ENCODE results near the gene ARID1A.
"Not testable (repeated sequence)": the region's sequence is repeated elsewhere in the genome, so short reads cannot be mapped to it uniquely, and the experiment has no call there.

ARID1A gene

DNA sequence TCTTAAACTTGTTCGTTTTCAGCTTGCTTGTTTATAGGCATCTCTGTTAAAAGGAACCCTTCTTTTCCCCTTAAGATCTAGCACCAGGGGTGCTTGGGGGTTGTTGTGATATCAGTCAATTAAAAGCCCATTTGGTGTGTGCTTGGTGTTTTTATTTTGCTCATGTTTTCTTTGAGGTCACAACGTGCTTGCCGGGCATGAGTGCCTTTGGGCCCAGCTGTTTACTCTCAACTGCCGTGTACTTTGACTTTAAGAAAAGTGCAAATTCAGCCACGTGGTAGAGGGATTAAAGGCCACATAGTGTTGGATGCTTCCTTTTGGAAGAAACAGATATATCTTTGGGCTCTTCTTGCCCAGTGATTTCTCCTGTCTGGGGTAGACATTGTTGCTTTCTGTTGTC, 10.5 kb downstream of the ARID1A start:
- Mint-ChIP-seq H3K4me1 (ENCODE audit: low read depth) (peaks cover 38% of the 10 kb centered on the region), H3K4me3 (peak overlapping the region; percentile 56), H3K36me3 (peaks cover 10% of the 10 kb centered on the region), H3K27me3 (no peaks in the 10 kb centered on the region), H3K9me3 (ENCODE audit: low read depth) (no peaks in the 10 kb centered on the region), H3K27ac (peak overlapping the region; percentile 74)

DNA sequence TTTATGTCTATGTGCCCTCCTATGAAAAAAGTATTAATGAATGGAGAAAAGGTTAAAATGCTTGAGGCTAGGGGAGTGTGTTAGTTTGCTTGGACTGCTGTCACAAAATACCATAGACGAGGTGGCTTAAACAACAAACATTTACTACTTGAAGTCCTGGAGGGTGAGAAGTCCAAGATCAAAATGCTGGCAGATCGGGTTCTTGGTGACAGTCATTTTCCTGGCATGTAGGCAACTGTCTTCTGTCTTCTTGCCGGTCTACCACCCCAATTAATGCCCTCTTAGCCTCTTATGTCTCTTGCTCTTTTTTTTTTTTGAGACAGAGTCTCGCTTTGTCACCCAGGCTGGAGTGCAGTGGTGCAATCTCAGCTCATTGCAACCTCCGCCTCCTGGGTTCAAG, 15.0 kb downstream of the ARID1A start:
- H3K36me3 Mint-ChIP-seq, result peaks cover 14% of the 10 kb centered on the region
- no peaks in the 10 kb centered on the region for H3K9me3 Mint-ChIP-seq (ENCODE audit: low read depth)
- H3K27me3 Mint-ChIP-seq, result no peaks in the 10 kb centered on the region
- H3K4me3 Mint-ChIP-seq, result no peak overlapping the region
- peaks cover 75% of the 10 kb centered on the region for H3K4me1 Mint-ChIP-seq (ENCODE audit: low read depth)
- H3K27ac Mint-ChIP-seq, result no peak overlapping the region

DNA sequence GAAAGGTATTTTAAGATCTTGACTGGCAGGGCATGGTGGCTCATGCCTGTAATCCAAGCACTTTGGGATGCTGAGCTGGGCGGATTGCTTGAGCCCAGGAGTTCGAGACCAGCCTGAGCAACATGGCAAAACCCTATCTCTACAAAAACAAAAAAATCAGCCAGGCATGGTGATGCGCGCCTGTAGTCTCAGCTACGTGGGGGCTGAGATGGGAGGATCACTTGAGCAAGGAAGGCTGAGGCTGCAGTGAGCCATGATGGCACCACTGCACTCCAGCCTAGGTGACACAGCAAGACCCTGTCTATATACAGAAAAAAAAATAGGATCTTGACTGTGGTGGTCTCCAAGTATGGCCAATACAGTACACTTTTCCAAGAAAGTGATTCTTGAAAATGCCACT, 16.0 kb downstream of the ARID1A start:
- Mint-ChIP-seq H3K36me3 (peaks cover 15% of the 10 kb centered on the region), H3K27me3 (no peaks in the 10 kb centered on the region), H3K27ac (no peak overlapping the region), H3K9me3 (ENCODE audit: low read depth) (no peaks in the 10 kb centered on the region), H3K4me3 (no peak overlapping the region), H3K4me1 (ENCODE audit: low read depth) (peaks cover 73% of the 10 kb centered on the region)

DNA sequence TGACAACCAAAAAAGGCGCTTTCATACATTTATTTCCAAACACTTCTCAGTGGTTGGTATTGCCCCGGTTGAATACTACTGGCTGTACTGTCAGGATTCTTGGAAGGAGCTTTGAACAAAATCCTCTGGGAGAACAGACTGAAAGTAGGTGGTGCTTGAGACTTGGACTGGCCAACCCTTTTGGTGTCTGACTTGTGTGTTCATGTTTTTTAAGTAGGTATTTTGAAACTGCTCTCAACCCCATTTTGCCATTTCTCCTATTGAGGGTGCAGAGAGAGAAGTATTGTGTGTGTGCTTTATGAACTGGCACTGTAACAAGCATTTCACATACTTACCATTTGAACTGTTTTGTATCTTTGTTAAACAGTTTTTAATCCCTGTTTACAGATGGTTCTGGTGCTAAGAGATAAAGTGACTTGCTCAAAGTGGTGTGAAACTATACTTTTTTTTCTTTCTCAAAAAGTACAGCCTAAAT, 21.2 kb downstream of the ARID1A start:
- Mint-ChIP-seq H3K9me3 (ENCODE audit: low read depth) (no peaks in the 10 kb centered on the region), H3K27me3 (no peaks in the 10 kb centered on the region), H3K36me3 (peaks cover 15% of the 10 kb centered on the region), H3K4me3 (peak overlapping the region; percentile 30), H3K27ac (peak overlapping the region; percentile 75), H3K4me1 (ENCODE audit: low read depth) (peaks cover 90% of the 10 kb centered on the region)

DNA sequence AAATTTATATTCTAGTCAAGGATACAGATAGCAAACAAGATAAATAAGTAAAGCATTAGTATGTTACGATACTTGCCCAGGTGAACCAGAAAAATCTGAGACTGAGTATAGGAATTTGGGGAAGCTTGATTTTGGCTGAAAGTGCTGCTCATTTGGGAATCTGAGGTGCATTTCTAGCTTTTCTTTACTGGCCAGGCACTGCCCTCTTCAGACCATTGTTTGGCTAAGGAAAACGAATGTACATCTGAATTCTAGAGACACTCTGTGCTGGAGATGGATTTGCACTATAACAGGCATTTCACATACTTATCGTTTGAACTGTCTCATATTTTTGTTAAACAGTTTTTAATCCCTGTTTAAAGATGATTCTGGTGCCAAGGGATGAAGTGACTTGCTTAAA, 23.4 kb downstream of the ARID1A start:
- Mint-ChIP-seq H3K9me3 (ENCODE audit: low read depth) (no peaks in the 10 kb centered on the region), H3K36me3 (peaks cover 12% of the 10 kb centered on the region), H3K4me3 (no peak overlapping the region), H3K27ac (peak overlapping the region; percentile 50), H3K4me1 (ENCODE audit: low read depth) (peaks cover 90% of the 10 kb centered on the region), H3K27me3 (no peaks in the 10 kb centered on the region)

DNA sequence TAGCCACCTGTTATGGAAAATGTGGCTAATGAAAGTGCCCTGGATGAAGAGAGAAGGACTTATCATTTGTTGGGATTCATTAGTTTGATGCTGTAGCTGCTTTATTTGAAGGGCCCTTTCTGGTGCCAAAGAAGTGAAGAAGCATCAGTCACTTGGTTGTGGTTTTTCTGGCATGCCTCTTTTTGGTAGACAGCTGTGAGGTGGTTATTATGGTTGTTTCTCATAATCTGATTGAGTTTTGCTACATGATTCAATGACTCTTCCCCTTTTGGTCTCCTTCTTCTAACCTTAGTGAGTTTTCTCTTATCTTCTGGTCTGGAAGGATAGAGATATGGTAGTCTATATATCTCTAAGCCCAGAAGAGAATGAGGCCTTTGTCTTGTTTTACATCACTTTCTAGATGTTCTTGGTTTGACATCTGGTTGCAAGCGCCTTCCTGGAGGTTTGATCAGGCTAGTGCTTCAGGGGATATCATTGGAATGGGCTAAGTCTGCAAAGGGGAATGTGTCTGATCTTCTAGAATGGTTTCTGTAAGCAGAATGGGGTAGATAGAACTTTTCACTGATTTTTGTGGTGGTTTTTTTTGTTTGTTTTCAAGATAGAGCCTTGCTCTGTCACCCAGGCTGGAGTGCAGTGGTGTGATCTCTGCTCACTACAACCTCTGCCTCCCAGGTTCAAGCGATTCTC, 26.0 kb downstream of the ARID1A start:
- Mint-ChIP-seq H3K4me3 (peak overlapping the region; percentile 80), H3K4me1 (ENCODE audit: low read depth) (peaks cover 92% of the 10 kb centered on the region), H3K9me3 (ENCODE audit: low read depth) (no peaks in the 10 kb centered on the region), H3K27me3 (no peaks in the 10 kb centered on the region), H3K36me3 (peaks cover 5% of the 10 kb centered on the region), H3K27ac (peak overlapping the region; percentile 93)

DNA sequence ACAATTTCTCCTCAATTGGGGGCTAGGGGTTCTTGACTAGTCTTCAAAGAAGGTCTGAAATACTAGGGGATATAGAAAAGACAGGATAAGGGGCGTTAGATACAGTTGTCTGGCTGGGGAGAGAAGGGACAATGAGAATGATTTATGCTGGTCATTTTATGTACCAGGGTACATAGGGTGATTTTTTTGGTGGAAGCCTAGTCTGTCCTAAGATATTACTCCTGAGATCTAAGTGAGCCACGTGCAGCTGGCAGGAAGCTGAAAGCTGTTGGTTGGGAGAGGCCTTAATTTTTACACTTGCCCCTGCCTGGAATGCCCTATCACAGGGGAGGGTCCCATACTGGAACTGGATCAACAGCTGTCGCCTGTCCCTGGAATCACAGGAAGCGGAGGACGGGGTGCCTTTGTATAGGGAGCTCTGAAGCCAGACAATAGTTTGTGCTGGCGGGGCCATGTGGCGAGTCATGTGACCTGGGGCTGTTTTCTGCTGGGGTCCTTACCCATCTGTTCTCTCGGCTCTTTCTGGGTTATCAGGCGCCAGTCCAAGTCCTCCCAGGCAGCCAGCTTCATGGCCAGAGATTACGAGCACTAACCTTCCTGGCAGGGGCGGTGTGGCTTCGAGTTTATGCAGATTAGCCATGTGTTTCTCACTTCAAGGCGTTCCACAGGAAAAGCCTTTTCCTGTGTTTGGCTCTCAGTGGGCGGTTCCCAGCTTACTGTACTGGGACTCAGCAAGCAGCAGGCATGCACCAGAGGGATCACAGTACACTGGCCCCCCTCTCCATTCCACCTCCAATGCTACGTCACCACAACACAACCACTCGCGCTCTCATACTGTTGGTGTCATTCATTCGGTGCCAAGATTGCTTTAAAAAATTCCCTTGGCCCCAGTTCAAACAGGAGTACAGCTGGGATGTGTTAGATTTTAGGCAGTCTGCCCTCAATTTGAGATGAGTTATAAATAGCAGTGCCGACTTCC, 27.5 kb downstream of the ARID1A start:
- Mint-ChIP-seq H3K27me3 (no peaks in the 10 kb centered on the region), H3K27ac (peak overlapping the region; percentile 84), H3K4me3 (peak overlapping the region; percentile 80), H3K36me3 (peaks cover 5% of the 10 kb centered on the region), H3K4me1 (ENCODE audit: low read depth) (peaks cover 91% of the 10 kb centered on the region), H3K9me3 (ENCODE audit: low read depth) (no peaks in the 10 kb centered on the region)

DNA sequence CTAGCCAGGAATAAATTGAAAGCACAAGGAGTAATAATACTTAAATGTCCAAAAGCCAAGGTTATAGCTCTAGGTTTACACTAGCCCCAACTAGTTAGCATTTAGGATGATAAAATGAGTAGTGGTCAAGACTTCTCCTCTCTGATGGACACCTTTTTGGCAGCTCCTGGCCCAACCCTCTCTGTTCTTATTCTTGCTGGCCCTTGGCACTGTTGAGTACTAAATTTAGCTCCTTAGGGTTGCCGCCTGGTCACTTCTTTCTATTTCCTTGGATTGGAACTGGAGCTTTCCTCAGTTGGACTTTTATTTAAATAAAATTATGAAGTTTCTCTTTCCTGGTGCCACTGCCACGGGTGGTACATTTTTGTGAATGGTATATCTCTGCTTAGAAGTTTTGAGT, 28.3 kb downstream of the ARID1A start:
- H3K27ac Mint-ChIP-seq, result peak overlapping the region; percentile 58
- no peaks in the 10 kb centered on the region for H3K27me3 Mint-ChIP-seq
- H3K4me1 Mint-ChIP-seq (ENCODE audit: low read depth), result peaks cover 91% of the 10 kb centered on the region
- H3K36me3 Mint-ChIP-seq, result peaks cover 5% of the 10 kb centered on the region
- H3K4me3 Mint-ChIP-seq, result peak overlapping the region; percentile 56
- H3K9me3 Mint-ChIP-seq (ENCODE audit: low read depth), result no peaks in the 10 kb centered on the region

DNA sequence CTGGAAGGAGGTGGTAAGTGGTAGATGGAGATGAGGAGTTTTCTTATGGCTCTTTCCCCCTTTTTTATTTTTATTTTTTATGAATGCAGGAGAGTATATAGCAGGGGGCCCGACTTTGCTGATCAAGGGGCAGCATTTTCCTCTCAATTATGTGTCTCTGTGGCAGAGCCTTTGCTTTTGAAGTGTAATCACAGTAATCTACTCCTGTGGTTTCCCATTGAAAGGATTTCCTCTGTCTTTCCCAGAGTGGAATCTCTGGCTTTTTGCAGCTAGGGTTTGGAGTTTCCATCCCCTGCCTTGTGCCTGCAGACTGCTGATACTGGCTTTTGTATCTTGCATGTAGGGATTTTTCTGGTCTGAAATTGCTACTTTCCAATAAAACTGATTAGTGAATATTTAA, 29.1 kb downstream of the ARID1A start:
- Mint-ChIP-seq H3K36me3 (peaks cover 6% of the 10 kb centered on the region), H3K9me3 (ENCODE audit: low read depth) (no peaks in the 10 kb centered on the region), H3K27ac (peak overlapping the region; percentile 58), H3K27me3 (no peaks in the 10 kb centered on the region), H3K4me3 (peak overlapping the region; percentile 56), H3K4me1 (ENCODE audit: low read depth) (peaks cover 95% of the 10 kb centered on the region)

DNA sequence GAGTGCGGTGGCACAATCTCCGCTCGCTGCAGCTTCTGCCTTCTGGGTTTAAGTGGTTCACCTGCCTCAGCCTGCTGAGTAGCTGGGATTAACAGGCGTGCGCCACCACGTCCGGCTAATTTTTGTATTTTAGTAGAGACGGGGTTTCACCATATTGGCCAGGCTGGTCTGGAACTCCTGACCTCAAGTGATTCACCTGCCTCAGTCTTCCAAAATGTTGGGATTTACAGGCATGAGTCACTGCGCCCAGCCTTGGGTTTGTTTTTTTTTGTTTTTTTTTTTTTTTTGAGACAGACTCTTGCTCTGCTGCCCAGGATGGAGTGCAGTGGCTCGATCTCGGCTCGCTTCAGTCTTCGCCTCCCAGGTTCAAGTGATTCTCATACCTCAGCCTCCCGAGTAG, 30.1 kb downstream of the ARID1A start:
- not testable (repeated sequence) for H3K36me3 Mint-ChIP-seq; H3K4me3 Mint-ChIP-seq; H3K9me3 Mint-ChIP-seq (ENCODE audit: low read depth); H3K27me3 Mint-ChIP-seq
- peaks cover 93% of the 10 kb centered on the region for H3K4me1 Mint-ChIP-seq (ENCODE audit: low read depth)
- H3K27ac Mint-ChIP-seq, result peak overlapping the region; percentile 62

DNA sequence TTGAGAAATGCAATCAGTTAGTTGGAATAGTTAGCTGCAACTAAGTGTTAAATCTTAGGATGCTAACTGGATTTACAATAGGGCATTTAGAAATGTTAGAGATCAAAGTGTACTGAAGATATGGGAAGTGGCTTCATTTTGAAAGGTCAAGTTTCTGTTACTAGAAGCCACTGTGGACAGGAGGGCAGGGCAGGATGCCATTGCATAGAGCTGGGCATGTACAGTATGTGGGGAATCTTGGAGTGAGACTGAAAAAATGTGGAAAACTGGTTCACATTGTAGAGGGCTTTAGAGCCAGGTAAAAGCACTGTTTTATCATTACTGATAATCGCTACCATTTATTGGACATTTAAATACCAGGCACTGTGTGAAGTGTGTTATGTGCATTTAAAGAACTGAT, 31.0 kb downstream of the ARID1A start:
- H3K4me3 Mint-ChIP-seq, result no peak overlapping the region
- no peaks in the 10 kb centered on the region for H3K9me3 Mint-ChIP-seq (ENCODE audit: low read depth)
- peak overlapping the region; percentile 62 for H3K27ac Mint-ChIP-seq
- H3K4me1 Mint-ChIP-seq (ENCODE audit: low read depth), result peaks cover 91% of the 10 kb centered on the region
- H3K27me3 Mint-ChIP-seq, result no peaks in the 10 kb centered on the region
- H3K36me3 Mint-ChIP-seq, result peaks cover 11% of the 10 kb centered on the region

DNA sequence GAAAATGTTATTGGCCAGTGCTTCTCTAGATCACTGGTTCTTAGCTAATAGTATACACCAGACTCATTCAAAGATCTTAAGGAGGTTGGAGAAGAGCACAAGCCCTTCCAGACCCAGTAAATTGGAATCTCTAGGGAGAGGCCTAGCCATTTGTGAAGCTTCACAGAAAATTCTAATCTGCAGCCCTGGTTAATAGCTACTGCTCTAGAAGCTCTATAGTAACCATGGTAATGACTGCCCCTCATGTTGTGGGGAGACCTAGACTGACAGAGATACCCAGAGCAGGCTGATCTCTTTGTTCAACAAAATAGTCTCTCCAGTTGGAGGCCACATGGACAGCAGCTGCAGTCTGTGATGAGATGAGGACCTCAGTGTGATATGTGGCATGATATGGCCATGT, 31.7 kb downstream of the ARID1A start:
- Mint-ChIP-seq H3K9me3 (ENCODE audit: low read depth) (no peaks in the 10 kb centered on the region), H3K4me1 (ENCODE audit: low read depth) (peaks cover 90% of the 10 kb centered on the region), H3K4me3 (no peak overlapping the region), H3K27me3 (no peaks in the 10 kb centered on the region), H3K36me3 (peaks cover 9% of the 10 kb centered on the region), H3K27ac (peak overlapping the region; percentile 68)

DNA sequence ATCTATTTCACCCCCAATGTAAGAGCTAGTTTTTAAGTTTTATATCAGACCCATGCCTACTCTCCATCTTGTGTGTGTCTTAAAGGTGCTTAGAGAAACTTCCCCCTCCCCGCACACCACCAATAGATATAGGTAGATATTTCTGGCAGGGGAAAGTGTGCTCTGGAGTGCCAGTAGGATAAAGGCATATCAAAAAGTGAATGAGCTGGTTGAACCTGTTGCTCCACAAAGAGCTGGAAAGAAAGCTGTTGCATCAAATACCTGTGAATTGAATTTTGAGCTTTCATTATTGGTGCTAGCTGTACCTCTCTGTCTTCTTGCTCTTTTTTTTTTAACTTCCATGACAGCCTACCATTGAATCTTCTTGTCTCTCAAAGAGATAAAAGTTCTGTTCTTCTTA, 32.8 kb downstream of the ARID1A start:
- H3K27ac Mint-ChIP-seq, result peak overlapping the region; percentile 59
- H3K36me3 Mint-ChIP-seq, result peaks cover 13% of the 10 kb centered on the region
- no peaks in the 10 kb centered on the region for H3K9me3 Mint-ChIP-seq (ENCODE audit: low read depth)
- peaks cover 90% of the 10 kb centered on the region for H3K4me1 Mint-ChIP-seq (ENCODE audit: low read depth)
- no peaks in the 10 kb centered on the region for H3K27me3 Mint-ChIP-seq
- no peak overlapping the region for H3K4me3 Mint-ChIP-seq

DNA sequence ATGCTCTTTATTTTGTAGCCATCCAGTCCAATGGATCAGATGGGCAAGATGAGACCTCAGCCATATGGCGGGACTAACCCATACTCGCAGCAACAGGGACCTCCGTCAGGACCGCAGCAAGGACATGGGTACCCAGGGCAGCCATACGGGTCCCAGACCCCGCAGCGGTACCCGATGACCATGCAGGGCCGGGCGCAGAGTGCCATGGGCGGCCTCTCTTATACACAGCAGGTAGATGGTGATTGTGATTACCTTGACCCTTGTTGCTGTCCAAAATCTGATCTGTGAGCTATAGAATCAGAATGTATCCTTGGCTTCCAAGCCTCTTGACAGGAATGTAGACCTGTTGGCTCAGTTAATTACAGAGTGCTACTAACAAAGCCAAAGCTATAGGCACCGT, 33.8 kb downstream of the ARID1A start:
- Mint-ChIP-seq H3K4me1 (ENCODE audit: low read depth) (peaks cover 90% of the 10 kb centered on the region), H3K9me3 (ENCODE audit: low read depth) (no peaks in the 10 kb centered on the region), H3K27me3 (no peaks in the 10 kb centered on the region), H3K36me3 (peaks cover 14% of the 10 kb centered on the region), H3K27ac (peak overlapping the region; percentile 79), H3K4me3 (no peak overlapping the region)

DNA sequence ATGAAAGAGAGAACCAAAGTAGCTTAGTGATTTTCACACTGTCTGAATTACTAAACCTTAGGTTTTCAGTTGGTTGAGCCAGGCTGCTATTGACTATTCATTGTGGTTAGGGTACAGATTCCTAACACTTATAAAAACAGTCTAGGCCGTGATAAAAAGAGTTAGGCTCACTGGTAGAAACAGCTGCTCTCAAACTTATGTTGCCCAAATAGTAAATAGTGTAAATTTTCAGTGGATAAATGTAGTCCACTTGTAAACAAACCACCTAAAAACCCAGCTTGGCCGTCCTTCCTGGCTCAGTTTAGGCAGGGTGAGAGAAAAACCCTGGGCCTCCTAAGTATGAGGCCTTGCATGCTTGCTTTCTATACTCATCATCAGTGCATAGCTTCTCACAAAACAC, 34.9 kb downstream of the ARID1A start:
- Mint-ChIP-seq H3K36me3 (peaks cover 15% of the 10 kb centered on the region), H3K27ac (peak overlapping the region; percentile 85), H3K4me3 (no peak overlapping the region), H3K4me1 (ENCODE audit: low read depth) (peaks cover 86% of the 10 kb centered on the region), H3K27me3 (no peaks in the 10 kb centered on the region), H3K9me3 (ENCODE audit: low read depth) (no peaks in the 10 kb centered on the region)
